Esophagus squamous epithelium (tissue), 5 donors: ENCODE data around the gene CAPNS2. TPM values are rescaled to one million over a fixed set of nuclear protein-coding genes. Genes with fewer than 3 reads are reported as not detected.

ENCODE experiments used
- DNase-seq: peaks from one replicate; lab custom pipeline; 2025; lab: John Stamatoyannopoulos, UW
- H3K27ac ChIP-seq, 4 donors: fragments of 200-600 bp; sonication (generic); one replicate each; pipeline ENCODE4 v1.5.1; 2016 to 2019; ENCODE audit warnings: mild to moderate bottlenecking in 1 of 4
- H3K27me3 ChIP-seq, 4 donors: fragments of 200-600 bp; sonication (generic); 1 replicate in 3 of 4; 2 replicates in 1 of 4; pipeline versions ENCODE4 v1.5.1 to v1.6.0; 2017 to 2021; ENCODE audit warnings: antibody characterized with exemption in 1 of 4
- H3K36me3 ChIP-seq, 3 donors: fragments of 200-600 bp; sonication (generic); one replicate each; pipeline ENCODE4 v1.5.1; 2016 to 2019
- H3K4me1 ChIP-seq, 3 donors: fragments of 200-600 bp; sonication (generic); one replicate each; pipeline ENCODE4 v1.5.1; 2017 to 2019
- H3K4me3 ChIP-seq, 4 donors: fragments of 200-600 bp; sonication (generic); 1 replicate in 3 of 4; 2 replicates in 1 of 4; pipeline ENCODE4 v1.5.1; 2016 to 2019; ENCODE audit warnings: mild to moderate bottlenecking in 2 of 4, moderate library complexity in 1 of 4
- H3K9me3 ChIP-seq, 3 donors: fragments of 200-600 bp; sonication (generic); one replicate each; pipeline ENCODE4 v1.5.1; 2016 to 2019
- CTCF ChIP-seq, 6 experiments: fragments of 450-650 bp in 4 of 6; fragments of 200-600 bp in 2 of 6; sonication (generic) in 2 of 6; IDR thresholded peaks; one replicate each; pipeline ENCODE4 v1.5.1; 2016 to 2019; ENCODE audit warnings: antibody characterized with exemption in 6 of 6, mild to moderate bottlenecking in 4 of 6, moderate library complexity in 4 of 6
- POLR2A ChIP-seq, 4 donors: fragments of 450-650 bp; IDR thresholded peaks; one replicate each; pipeline ENCODE4 v1.6.1; 2017; ENCODE audit warnings: antibody characterized with exemption in 4 of 4, mild to moderate bottlenecking in 4 of 4, moderate library complexity in 3 of 4
- WGBS, 2 donors: methylation state at CpG; one replicate each; pipeline ENCODE4 v1.1.5; 2018; 5-methylcytosine and 5-hydroxymethylcytosine counted together
- intact Hi-C: fragments of 100-400 bp; cut with DNase I; formaldehyde crosslinking; loops from one replicate; pipeline ENCODE4 v1.15.0; 2022
- total RNA-seq, 4 donors: library from RNA; depleted of rRNA; stranded (reverse); fragments of >200 nt; gene quantifications; one replicate each; pipeline ENCODE4 v1.1.0, GENCODE V29; 2016
- donor health status: DM: yes; HTN: yes; CAD: no.

Gene CAPNS2
- 100 to 1,000 TPM in 1 of 4 donors, 10 to 100 TPM in 3; 58.8 to 145 (median 74.0) TPM for total RNA-seq

GRCh38 chr16:55566432-55567175 is at the start of gene CAPNS2:
TSS of gene CAPNS2 (plus strand) at chr16:55566684. CDS start at chr16:55566757, 73 bp downstream.
- no peak for TF ChIP-seq POLR2A (IDR thresholded peaks at IDR 0.05)
- TF ChIP-seq CTCF (IDR thresholded peaks at IDR 0.05) = no peak
- H3K9me3 ChIP-seq = no peaks in the 10 kb centered on the region
- intact Hi-C loops = no loop called here
- H3K4me3 ChIP-seq = peak within 1 kb of the TSS; percentile 30 to 55 (median 48)
- no peaks in the 10 kb centered on the region for H3K36me3 ChIP-seq
- H3K4me1 ChIP-seq = peaks cover 5 to 41% (median 12%) of the 10 kb centered on the region in 3 donors
- WGBS, 2 donors = 47 to 59% methylated on average over 9 of the region's 9 CpGs
- peak within 1 kb of the TSS; percentile 69 to 87 (median 76) for H3K27ac ChIP-seq
- DNase-seq = no peak
- H3K27me3 ChIP-seq = no peaks in the 10 kb centered on the region

- no peaks in the 10 kb centered on the region for H3K4me1 ChIP-seq
- H3K4me3 ChIP-seq = no peak overlapping the region
- 56 to 100% methylated on average over 1 of the region's 1 CpG for WGBS, 2 donors
- H3K27me3 ChIP-seq = no peaks in the 10 kb centered on the region
- no peak for TF ChIP-seq POLR2A (IDR thresholded peaks at IDR 0.05)
- TF ChIP-seq CTCF (IDR thresholded peaks at IDR 0.05) = no peak
- intact Hi-C loops = no loop called here
- H3K9me3 ChIP-seq = no peaks in the 10 kb centered on the region
- H3K27ac ChIP-seq = no peak overlapping the region
- H3K36me3 ChIP-seq = no peaks in the 10 kb centered on the region
- no peak for DNase-seq
Observed at GRCh38 chr16:55521792-55522191, 44.7 kb upstream of the CAPNS2 start.

- H3K27me3 ChIP-seq = no peaks in the 10 kb centered on the region
- intact Hi-C loops = no loop called here
- no peak for DNase-seq
- H3K27ac ChIP-seq = no peak overlapping the region
- TF ChIP-seq CTCF (IDR thresholded peaks at IDR 0.05) (no peak), POLR2A (IDR thresholded peaks at IDR 0.05) (no peak)
- H3K4me1 ChIP-seq = no peaks in the 10 kb centered on the region
- no peaks in the 10 kb centered on the region for H3K9me3 ChIP-seq
- WGBS, 2 donors = 28 to 38% methylated on average over 2 of the region's 2 CpGs
- H3K4me3 ChIP-seq = no peak overlapping the region
- peaks cover 0 to 12% (median 0%) of the 10 kb centered on the region in 3 donors for H3K36me3 ChIP-seq
Observed at GRCh38 chr16:55526441-55526840, 40.0 kb upstream of the CAPNS2 start.

GRCh38 chr16:55527885-55528284 is 38.6 kb upstream of the CAPNS2 start:
- no peak for DNase-seq
- H3K36me3 ChIP-seq = peaks cover 0 to 12% (median 0%) of the 10 kb centered on the region in 3 donors
- H3K4me1 ChIP-seq = no peaks in the 10 kb centered on the region
- H3K9me3 ChIP-seq = no peaks in the 10 kb centered on the region
- no peak for TF ChIP-seq POLR2A (IDR thresholded peaks at IDR 0.05)
- TF ChIP-seq CTCF (IDR thresholded peaks at IDR 0.05) = no peak
- no peak overlapping the region for H3K27ac ChIP-seq
- no peak overlapping the region for H3K4me3 ChIP-seq
- intact Hi-C loops = no loop called here
- no peaks in the 10 kb centered on the region for H3K27me3 ChIP-seq

- Histone ChIP-seq H3K36me3 (peaks cover 0 to 12% (median 0%) of the 10 kb centered on the region in 3 donors), H3K27me3 (no peaks in the 10 kb centered on the region), H3K4me1 (no peaks in the 10 kb centered on the region), H3K9me3 (no peaks in the 10 kb centered on the region), H3K27ac (no peak overlapping the region), H3K4me3 (no peak overlapping the region)
- no peak for TF ChIP-seq POLR2A (IDR thresholded peaks at IDR 0.05)
- TF ChIP-seq CTCF (IDR thresholded peaks at IDR 0.05) = no peak
- 70 to 83% methylated on average over 2 of the region's 2 CpGs for WGBS, 2 donors
- intact Hi-C loops = no loop called here
- DNase-seq = no peak
Observed at GRCh38 chr16:55529018-55529417, 37.5 kb upstream of the CAPNS2 start.
